Measurements from ENCODE around the gene MCCC1. TPM values are rescaled to one million over a fixed set of nuclear protein-coding genes. Genes with fewer than 3 reads are reported as not detected.
"Not testable (repeated sequence)": the region's sequence is repeated elsewhere in the genome, so short reads cannot be mapped to it uniquely, and the experiment has no call there.

Gene MCCC1
- total and polyA plus RNA-seq, 4 experiments from 2014 or later: 27.0 to 43.8 (median 29.0) TPM

DNA sequence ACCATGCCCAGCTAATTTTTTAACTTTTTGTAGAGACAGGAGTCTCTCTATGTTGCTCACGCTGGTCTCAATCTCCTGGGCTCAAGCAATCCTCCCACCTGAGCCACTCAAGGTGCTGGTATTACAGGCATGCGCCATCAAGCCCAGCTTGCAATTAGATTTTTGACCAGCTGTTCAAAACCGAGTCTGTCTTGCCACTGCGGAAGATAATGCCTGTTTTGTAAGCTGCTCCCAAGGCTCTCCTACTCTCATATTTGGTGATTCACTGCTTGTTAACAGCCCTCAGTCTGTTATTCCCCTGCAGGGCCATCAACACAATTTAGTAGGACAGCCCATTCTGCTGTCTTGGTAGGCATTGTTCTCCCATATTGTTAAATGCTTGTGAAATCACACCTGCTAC is 17.8 kb upstream of the MCCC1 start:
- Histone ChIP-seq H3K9me3 (ENCODE audit: control insufficient read depth in 1 of 2, low read length in 2 of 2) (no peaks in the 10 kb centered on the region), H3K27ac (ENCODE audit: low read depth, low read length) (no peak overlapping the region), H3K4me1 (ENCODE audit: insufficient read depth, low read length) (peaks cover 8% of the 10 kb centered on the region), H3K36me3 (ENCODE audit: insufficient read depth, low read length) (no peaks in the 10 kb centered on the region), H3K27me3 (ENCODE audit: insufficient read depth, low read length) (no peaks in the 10 kb centered on the region), H3K4me3 (ENCODE audit: low read length in 2 of 2) (no peak overlapping the region)
- no peak for DNase-seq
- no peaks in the 10 kb centered on the region for H3K36me3 Mint-ChIP-seq
- CTCF ChIA-PET (ENCODE audit: partially characterized antibody): interaction anchor here (0.9 to 1.0 kb wide), 2 partner anchors 16 to 265 kb away, joined by 3 to 4 read pairs; no protein-coding TSS in a partner anchor
- peak overlapping the region in 2 of 8 donors; percentile 8 to 19 for H3K4me3 Mint-ChIP-seq
- H3K27ac Mint-ChIP-seq: no peak overlapping the region
- POLR2A ChIA-PET (ENCODE audit: partially characterized antibody): interaction anchor here (1.1 kb wide), 1 partner anchor 14 kb away, joined by 3 read pairs; no protein-coding TSS in a partner anchor
- H3K27me3 Mint-ChIP-seq: peaks cover 8 to 13% of the 10 kb centered on the region in 2 donors
- intact Hi-C loops (cut with micrococcal nuclease): no loop called here
- peaks cover 0 to 6% (median 0%) of the 10 kb centered on the region in 8 donors for H3K9me3 Mint-ChIP-seq
- H3K4me1 Mint-ChIP-seq: peaks cover 0 to 12% (median 1%) of the 10 kb centered on the region in 4 donors

DNA sequence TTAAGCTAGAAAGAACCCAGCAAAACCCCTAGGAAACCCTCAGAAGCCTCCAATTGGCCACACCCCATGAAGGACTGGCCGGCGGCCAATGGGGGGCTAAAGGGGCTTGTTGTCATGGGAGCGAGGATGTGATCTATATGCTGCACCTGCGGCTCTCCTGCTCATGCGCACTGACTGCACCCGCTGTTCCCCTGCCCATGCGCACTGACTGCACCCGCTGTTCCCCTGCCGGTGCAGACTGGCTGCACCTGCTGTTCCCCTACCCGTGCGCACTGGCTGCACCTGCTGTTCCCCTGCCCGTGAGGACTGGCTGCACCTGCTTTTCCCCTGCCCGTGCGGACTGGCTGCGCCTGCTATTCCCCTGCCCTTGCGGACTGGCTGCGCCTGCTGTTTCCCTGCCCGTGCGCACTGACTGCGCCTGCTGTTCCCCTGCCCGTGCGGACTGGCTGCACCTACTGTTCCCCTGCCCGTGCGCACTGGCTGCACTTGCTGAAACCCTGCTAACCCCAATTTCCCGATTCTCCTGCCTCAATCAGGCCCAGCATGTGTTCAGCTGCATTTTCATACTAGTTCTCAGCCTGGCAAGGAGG is 16.8 kb upstream of the MCCC1 start:
- intact Hi-C loops (cut with micrococcal nuclease): no loop called here
- H3K4me1 ChIP-seq (ENCODE audit: insufficient read depth, low read length): peaks cover 8% of the 10 kb centered on the region
- ChIA-PET CTCF (ENCODE audit: partially characterized antibody) (no interaction called here), POLR2A (ENCODE audit: partially characterized antibody) (interaction anchor here (0.9 to 1.1 kb wide), 2 partner anchors 14 to 20 kb away, joined by 3 to 5 read pairs; no protein-coding TSS in a partner anchor)
- no peak overlapping the region for H3K27ac ChIP-seq (ENCODE audit: low read depth, low read length)
- H3K36me3 ChIP-seq (ENCODE audit: insufficient read depth, low read length): no peaks in the 10 kb centered on the region
- Mint-ChIP-seq H3K9me3 (peaks cover 0 to 7% (median 0%) of the 10 kb centered on the region in 8 donors), H3K27me3 (peaks cover 8 to 13% of the 10 kb centered on the region in 2 donors), H3K27ac (no peak overlapping the region), H3K4me1 (peaks cover 0 to 12% (median 1%) of the 10 kb centered on the region in 4 donors), H3K4me3 (peak overlapping the region; percentile 32 to 82 (median 62)), H3K36me3 (no peaks in the 10 kb centered on the region)
- H3K4me3 ChIP-seq (ENCODE audit: low read length in 2 of 2): peak overlapping the region in 1 of 2 donors; percentile 47
- peak; percentile 13 to 47 (median 44) for DNase-seq
- H3K27me3 ChIP-seq (ENCODE audit: insufficient read depth, low read length): no peaks in the 10 kb centered on the region
- H3K9me3 ChIP-seq (ENCODE audit: control insufficient read depth in 1 of 2, low read length in 2 of 2): no peaks in the 10 kb centered on the region

DNA sequence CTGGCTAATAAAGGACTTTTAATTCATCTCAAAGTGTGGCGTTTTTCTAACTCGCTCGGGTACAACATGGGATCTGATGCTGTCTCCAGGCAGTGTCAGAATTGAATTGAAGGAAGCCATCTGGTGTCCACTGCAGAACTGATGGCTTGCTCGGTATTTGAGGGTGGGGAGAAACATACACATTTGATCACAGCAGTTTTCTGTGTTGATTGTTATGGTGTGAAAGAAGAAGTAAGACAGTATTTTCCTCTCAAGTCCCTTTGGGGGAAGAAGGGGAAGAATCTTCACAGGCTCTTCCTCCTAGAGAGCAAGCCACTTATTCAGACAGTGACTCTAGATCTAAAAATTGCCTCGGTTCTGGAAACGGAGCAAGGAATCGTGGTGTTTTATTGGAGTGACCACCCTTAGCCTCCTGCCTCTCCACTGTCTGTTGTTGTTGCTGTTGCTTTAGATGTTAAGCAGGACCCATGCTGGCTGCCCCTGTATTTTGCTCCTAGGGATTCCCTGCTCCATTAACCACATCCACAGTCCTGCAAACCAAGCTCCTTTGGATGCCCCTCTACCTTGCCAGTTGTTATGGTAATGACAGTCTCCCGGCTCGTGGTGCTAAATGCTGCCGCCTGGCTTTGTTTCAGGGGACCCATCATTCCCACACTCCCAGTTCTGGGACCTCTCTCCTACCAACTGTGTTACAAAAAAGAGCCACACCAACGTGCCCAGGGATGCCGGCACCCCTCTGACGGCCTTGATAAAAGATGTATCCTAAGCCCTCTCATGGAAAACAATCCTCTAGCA is 15.3 kb upstream of the MCCC1 start:
- Histone ChIP-seq H3K36me3 (ENCODE audit: insufficient read depth, low read length) (no peaks in the 10 kb centered on the region), H3K9me3 (ENCODE audit: control insufficient read depth in 1 of 2, low read length in 2 of 2) (no peaks in the 10 kb centered on the region), H3K4me1 (ENCODE audit: insufficient read depth, low read length) (peaks cover 8% of the 10 kb centered on the region), H3K4me3 (ENCODE audit: low read length in 2 of 2) (no peak overlapping the region), H3K27ac (ENCODE audit: low read depth, low read length) (no peak overlapping the region), H3K27me3 (ENCODE audit: insufficient read depth, low read length) (no peaks in the 10 kb centered on the region)
- H3K27me3 Mint-ChIP-seq: peaks cover 8 to 15% of the 10 kb centered on the region in 2 donors
- H3K4me1 Mint-ChIP-seq: peaks cover 0 to 12% (median 1%) of the 10 kb centered on the region in 4 donors
- ChIA-PET POLR2A (ENCODE audit: partially characterized antibody) (no interaction called here), CTCF (ENCODE audit: partially characterized antibody) (no interaction called here)
- H3K4me3 Mint-ChIP-seq: no peak overlapping the region
- DNase-seq: no peak
- H3K36me3 Mint-ChIP-seq: no peaks in the 10 kb centered on the region
- peaks cover 0 to 12% (median 4%) of the 10 kb centered on the region in 8 donors for H3K9me3 Mint-ChIP-seq
- intact Hi-C loops (cut with micrococcal nuclease): no loop called here
- H3K27ac Mint-ChIP-seq: no peak overlapping the region

DNA sequence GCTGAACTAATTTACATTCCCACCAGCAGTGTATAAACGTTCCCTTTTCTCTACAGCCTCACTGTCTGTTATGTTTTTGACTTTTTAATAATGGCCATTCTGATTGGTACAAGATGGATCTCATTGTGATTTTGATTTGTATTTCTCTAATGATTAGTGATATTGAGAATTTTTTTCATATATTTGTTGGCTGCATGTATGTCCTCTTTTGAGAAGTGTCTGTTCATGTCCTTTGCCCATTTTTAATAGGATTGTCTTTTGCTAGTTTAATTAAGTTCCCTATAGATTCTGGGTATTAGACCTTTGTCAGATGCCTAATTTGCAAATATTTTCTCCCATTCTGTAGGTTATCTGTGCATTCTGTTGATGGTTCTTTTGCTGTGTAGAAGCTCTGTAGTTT is 10.6 kb upstream of the MCCC1 start:
- H3K4me1 ChIP-seq (ENCODE audit: insufficient read depth, low read length); POLR2A ChIA-PET (ENCODE audit: partially characterized antibody); DNase-seq; H3K9me3 ChIP-seq (ENCODE audit: control insufficient read depth in 1 of 2, low read length in 2 of 2); H3K36me3 ChIP-seq (ENCODE audit: insufficient read depth, low read length); H3K4me3 Mint-ChIP-seq; intact Hi-C loops (cut with micrococcal nuclease); H3K4me1 Mint-ChIP-seq; H3K36me3 Mint-ChIP-seq; H3K27ac ChIP-seq (ENCODE audit: low read depth, low read length); H3K27me3 ChIP-seq (ENCODE audit: insufficient read depth, low read length); H3K4me3 ChIP-seq (ENCODE audit: low read length in 2 of 2); H3K27ac Mint-ChIP-seq; H3K27me3 Mint-ChIP-seq: not testable (repeated sequence)
- CTCF ChIA-PET (ENCODE audit: partially characterized antibody): interaction anchor here (0.9 kb wide), 1 partner anchor 13 kb away, joined by 3 read pairs; no protein-coding TSS in a partner anchor
- peaks cover 0 to 13% (median 4%) of the 10 kb centered on the region in 8 donors for H3K9me3 Mint-ChIP-seq

DNA sequence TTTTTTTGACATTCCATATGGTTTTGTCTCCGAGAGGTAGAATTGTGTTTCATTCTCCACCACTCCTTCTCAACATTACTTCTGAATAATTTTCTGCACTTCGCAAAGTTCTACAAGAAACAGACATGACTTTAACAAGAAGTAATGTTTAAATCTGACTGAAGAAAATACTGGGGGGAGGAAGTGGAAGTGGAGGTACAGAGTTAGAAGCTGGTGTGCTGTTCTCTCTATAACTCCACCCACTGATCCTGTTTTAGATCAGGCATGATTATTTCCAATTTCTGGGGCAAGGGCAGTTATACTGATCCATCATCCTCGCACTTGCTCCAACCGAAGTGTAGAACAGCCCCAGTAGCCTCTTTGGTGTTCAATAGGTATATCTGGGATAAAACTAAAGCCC is 9.2 kb upstream of the MCCC1 start:
- Mint-ChIP-seq H3K9me3 (peaks cover 0 to 13% (median 4%) of the 10 kb centered on the region in 8 donors), H3K27me3 (peaks cover 0 to 2% of the 10 kb centered on the region in 2 donors), H3K4me1 (no peaks in the 10 kb centered on the region), H3K36me3 (no peaks in the 10 kb centered on the region), H3K27ac (no peak overlapping the region), H3K4me3 (no peak overlapping the region)
- H3K4me1 ChIP-seq (ENCODE audit: insufficient read depth, low read length): no peaks in the 10 kb centered on the region
- no peak overlapping the region for H3K27ac ChIP-seq (ENCODE audit: low read depth, low read length)
- no peak for DNase-seq
- no peak overlapping the region for H3K4me3 ChIP-seq (ENCODE audit: low read length in 2 of 2)
- ChIA-PET CTCF (ENCODE audit: partially characterized antibody) (no interaction called here), POLR2A (ENCODE audit: partially characterized antibody) (interaction anchor here (0.8 to 0.9 kb wide), 2 partner anchors 9 to 10 kb away, joined by 3 read pairs; partner anchors contain the start of gene MCCC1)
- intact Hi-C loops (cut with micrococcal nuclease): no loop called here
- H3K27me3 ChIP-seq (ENCODE audit: insufficient read depth, low read length): no peaks in the 10 kb centered on the region
- no peaks in the 10 kb centered on the region for H3K36me3 ChIP-seq (ENCODE audit: insufficient read depth, low read length)
- no peaks in the 10 kb centered on the region for H3K9me3 ChIP-seq (ENCODE audit: control insufficient read depth in 1 of 2, low read length in 2 of 2)

DNA sequence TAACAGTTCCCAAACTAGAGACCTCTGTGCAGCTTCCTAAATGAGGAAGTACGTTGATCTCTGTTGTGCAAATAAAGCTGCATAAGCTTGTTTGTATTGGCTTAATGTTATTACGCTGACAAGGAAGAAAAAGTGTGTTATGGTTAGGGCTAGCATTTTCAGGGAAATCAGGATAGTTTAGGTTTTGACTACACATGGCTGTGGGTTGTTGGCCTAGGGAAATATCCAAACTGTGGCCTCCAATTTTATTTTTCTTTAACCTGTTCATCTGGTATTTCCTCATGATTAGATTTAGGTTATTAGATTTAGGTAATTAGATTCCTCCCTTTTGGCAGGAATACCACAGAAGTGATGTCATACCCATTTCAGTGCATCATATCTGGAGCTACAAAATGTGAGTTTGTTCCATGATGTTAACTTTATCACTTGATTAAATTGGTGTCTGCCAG is 8.7 kb upstream of the MCCC1 start:
- ChIA-PET CTCF (ENCODE audit: partially characterized antibody) (no interaction called here), POLR2A (ENCODE audit: partially characterized antibody) (interaction anchor here (0.8 to 0.9 kb wide), 2 partner anchors 8 to 9 kb away, joined by 3 read pairs; partner anchors contain the start of gene MCCC1)
- Mint-ChIP-seq H3K27ac (no peak overlapping the region), H3K4me1 (no peaks in the 10 kb centered on the region), H3K27me3 (peaks cover 0 to 2% of the 10 kb centered on the region in 2 donors), H3K36me3 (no peaks in the 10 kb centered on the region), H3K9me3 (peaks cover 0 to 13% (median 4%) of the 10 kb centered on the region in 8 donors), H3K4me3 (no peak overlapping the region)
- Histone ChIP-seq H3K4me3 (ENCODE audit: low read length in 2 of 2) (no peak overlapping the region), H3K9me3 (ENCODE audit: control insufficient read depth in 1 of 2, low read length in 2 of 2) (no peaks in the 10 kb centered on the region), H3K4me1 (ENCODE audit: insufficient read depth, low read length) (no peaks in the 10 kb centered on the region), H3K27me3 (ENCODE audit: insufficient read depth, low read length) (no peaks in the 10 kb centered on the region), H3K27ac (ENCODE audit: low read depth, low read length) (no peak overlapping the region), H3K36me3 (ENCODE audit: insufficient read depth, low read length) (no peaks in the 10 kb centered on the region)
- no peak for DNase-seq
- intact Hi-C loops (cut with micrococcal nuclease): no loop called here

DNA sequence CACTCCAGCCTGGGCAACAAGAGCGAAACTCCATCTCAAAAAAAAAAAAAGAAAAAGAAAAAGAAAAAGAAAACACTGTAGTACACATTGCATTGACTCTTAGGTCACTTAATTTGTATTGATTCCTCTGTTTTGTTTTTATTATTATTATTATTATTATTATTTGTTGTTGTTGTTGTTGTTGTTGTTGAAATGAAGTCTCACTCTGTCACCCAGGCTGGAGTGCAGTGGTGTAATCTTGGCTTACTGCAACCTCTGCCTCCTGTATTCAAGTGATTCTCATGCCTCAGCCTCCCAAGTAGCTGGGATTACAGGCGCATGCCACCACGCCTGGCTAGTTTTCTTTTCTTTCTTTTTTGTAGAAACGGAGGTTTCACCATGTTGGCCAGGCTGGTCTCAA is 8.1 kb upstream of the MCCC1 start:
- H3K27ac Mint-ChIP-seq; H3K27ac ChIP-seq (ENCODE audit: low read depth, low read length); H3K4me3 ChIP-seq (ENCODE audit: low read length in 2 of 2); POLR2A ChIA-PET (ENCODE audit: partially characterized antibody); H3K27me3 Mint-ChIP-seq; H3K9me3 ChIP-seq (ENCODE audit: control insufficient read depth in 1 of 2, low read length in 2 of 2); DNase-seq; H3K36me3 ChIP-seq (ENCODE audit: insufficient read depth, low read length); CTCF ChIA-PET (ENCODE audit: partially characterized antibody); intact Hi-C loops (cut with micrococcal nuclease); H3K4me3 Mint-ChIP-seq; H3K4me1 Mint-ChIP-seq; H3K27me3 ChIP-seq (ENCODE audit: insufficient read depth, low read length); H3K36me3 Mint-ChIP-seq; H3K4me1 ChIP-seq (ENCODE audit: insufficient read depth, low read length): not testable (repeated sequence)
- H3K9me3 Mint-ChIP-seq: peaks cover 0 to 10% (median 4%) of the 10 kb centered on the region in 8 donors

Data from CD4-positive, alpha-beta memory T cell (primary cell).